Lower leg skin (tissue), 4 donors: ENCODE data around the gene C6orf89. TPM values are rescaled to one million over a fixed set of nuclear protein-coding genes. Genes with fewer than 3 reads are reported as not detected.

Source experiments
- DNase-seq, 2 donors: peaks; one replicate each; pipeline ENCODE4 v3.0.0-alpha.2; 2019; ENCODE audit warnings: low spot score in 2 of 2
- H3K4me3 ChIP-seq: fragments of 200-600 bp; sonication (generic); 2 replicates; pipeline ENCODE4 v1.5.1; 2017; ENCODE audit warnings: mild to moderate bottlenecking, low read depth; ENCODE audit not compliant: poor library complexity, severe bottlenecking
- CTCF ChIP-seq, 3 donors: fragments of 450-650 bp; IDR thresholded peaks; one replicate each; pipeline ENCODE4 v1.5.1; 2016; ENCODE audit warnings: antibody characterized with exemption in 3 of 3, mild to moderate bottlenecking in 3 of 3, moderate library complexity in 2 of 3
- POLR2A ChIP-seq, 2 donors: fragments of 450-650 bp; IDR thresholded peaks; one replicate each; pipeline ENCODE4 v1.6.1; 2016 to 2017; ENCODE audit warnings: antibody characterized with exemption in 2 of 2, mild to moderate bottlenecking in 1 of 2, moderate library complexity in 1 of 2
- WGBS, 2 donors: methylation state at CpG; one replicate each; pipeline ENCODE4 v1.1.5; 2018; 5-methylcytosine and 5-hydroxymethylcytosine counted together
- intact Hi-C: fragments of 100-400 bp; cut with DNase I; formaldehyde crosslinking; loops from one replicate; pipeline ENCODE4 v1.15.0; 2023; ENCODE audit warnings: low total_unique reads
- total RNA-seq, 4 donors: library from RNA; depleted of rRNA; stranded (reverse); fragments of >200 nt; gene quantifications; one replicate each; pipeline ENCODE4 v1.1.0, GENCODE V29; 2016

C6orf89 gene
- total RNA-seq, 4 donors from 2014 or later, result 27.5 to 47.4 (median 30.5) TPM

GRCh38 chr6:36844232-36845170 lies 41.3 kb upstream of the C6orf89 start:
- TF ChIP-seq CTCF (IDR thresholded peaks at IDR 0.05), result no peak
- no peak overlapping the region for H3K4me3 ChIP-seq
- intact Hi-C loops, result loop anchor here (5.0 kb wide), 1 partner anchor 72 kb away; no protein-coding TSS in a partner anchor
- DNase-seq, result no peak
- WGBS, 2 donors, result 75 to 77% methylated on average over 19 of the region's 19 CpGs

- H3K4me3 ChIP-seq, result no peak overlapping the region
- intact Hi-C loops, result loop anchor here (5.0 kb wide), 1 partner anchor 73 kb away; no protein-coding TSS in a partner anchor
- TF ChIP-seq POLR2A (IDR thresholded peaks at IDR 0.05) (no peak), CTCF (IDR thresholded peaks at IDR 0.05) (no peak)
- 71 to 96% methylated on average over 4 of the region's 4 CpGs for WGBS, 2 donors
- DNase-seq, result no peak
Measured at GRCh38 chr6:36845233-36845632, 40.5 kb upstream of the C6orf89 start.

GRCh38 chr6:36847152-36847551 lies 38.6 kb upstream of the C6orf89 start:
- WGBS, 2 donors, result 96 to 98% methylated on average over 4 of the region's 4 CpGs
- DNase-seq, result no peak
- no peak overlapping the region for H3K4me3 ChIP-seq
- intact Hi-C loops, result loop anchor here (5.0 kb wide), 1 partner anchor 75 kb away; no protein-coding TSS in a partner anchor
- TF ChIP-seq POLR2A (IDR thresholded peaks at IDR 0.05), result no peak
- no peak for TF ChIP-seq CTCF (IDR thresholded peaks at IDR 0.05)

GRCh38 chr6:36847991-36848390 lies 37.8 kb upstream of the C6orf89 start:
- H3K4me3 ChIP-seq, result no peak overlapping the region
- no peak for DNase-seq
- 91 to 95% methylated on average over 6 of the region's 6 CpGs for WGBS, 2 donors
- no peak for TF ChIP-seq POLR2A (IDR thresholded peaks at IDR 0.05)
- TF ChIP-seq CTCF (IDR thresholded peaks at IDR 0.05), result no peak
- intact Hi-C loops, result loop anchor here (5.0 kb wide), 1 partner anchor 76 kb away; no protein-coding TSS in a partner anchor

- no peak for DNase-seq
- no peak overlapping the region for H3K4me3 ChIP-seq
- TF ChIP-seq CTCF (IDR thresholded peaks at IDR 0.05), result no peak
- TF ChIP-seq POLR2A (IDR thresholded peaks at IDR 0.05), result no peak
- 25 to 32% methylated on average over 26 of the region's 26 CpGs for WGBS, 2 donors
- intact Hi-C loops, result loop anchor here (5.0 kb wide), 1 partner anchor 77 kb away; no protein-coding TSS in a partner anchor
Measured at GRCh38 chr6:36848658-36849441, 36.9 kb upstream of the C6orf89 start.
